ENCODE data around the gene CEP57L1.

The CEP57L1 gene

DNA sequence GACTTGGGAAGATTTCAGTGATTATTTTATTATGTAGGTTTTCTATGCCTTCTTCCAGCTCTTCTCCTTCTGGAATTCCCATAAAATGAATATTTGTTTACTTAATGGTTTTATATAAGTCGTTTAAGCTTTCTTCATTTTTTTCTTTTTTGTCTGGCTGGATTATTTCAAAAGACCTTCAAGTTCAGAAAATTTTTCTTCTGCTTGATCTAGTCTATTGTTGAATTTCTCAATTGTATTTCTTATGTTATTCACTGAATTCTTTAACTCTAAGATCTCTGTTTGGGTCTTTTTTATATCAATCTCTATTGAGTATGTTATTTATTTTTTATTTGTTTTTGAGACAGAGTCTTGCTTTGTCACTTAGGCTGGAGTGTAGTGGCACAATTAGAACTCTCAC, 117.4 kb downstream of the CEP57L1 start:
- no peak for DNase-seq (ENCODE audit: low read depth, low spot score)
- H3K27ac ChIP-seq, result no peak overlapping the region
